K562 (cell line): Measurements from ENCODE around the gene ARFGAP1. TPM values are rescaled to one million over a fixed set of nuclear protein-coding genes. Genes with fewer than 3 reads are reported as not detected.

Experiments
- FOXA3 ChIP-seq, 2 experiments: fragments of 450-650 bp in 1 of 2; sonication (generic) in 1 of 2; formaldehyde crosslinking; IDR thresholded peaks in 1 of 2; conservative IDR thresholded peaks in 1 of 2; 2 replicates each; pipeline versions ENCODE4 v1.4.0 to v1.8.0; 2020 to 2022; ENCODE audit warnings: mild to moderate bottlenecking in 2 of 2, missing genetic modification reagents in 1 of 2
- HMGN3 ChIP-seq: IDR thresholded peaks from 2 replicates; pipeline ENCODE4 v1.6.1; 2011; ENCODE audit warnings: borderline replicate concordance, low read depth, mild to moderate bottlenecking, mixed read lengths, low read length; ENCODE audit not compliant: insufficient read length; ENCODE audit errors: extremely low read depth
- HNRNPL ChIP-seq: fragments of 200-400 bp; formaldehyde crosslinking; IDR thresholded peaks from 2 replicates; pipeline ENCODE4 v1.6.1; 2017; ENCODE audit warnings: low read depth, mild to moderate bottlenecking, low read length
- MAFK ChIP-seq: IDR thresholded peaks from 2 replicates; pipeline ENCODE4 v1.6.1; 2011; ENCODE audit warnings: low read length, improper control_type of control experiment
- NFXL1 ChIP-seq: fragments of 450-650 bp; formaldehyde crosslinking; IDR thresholded peaks from 2 replicates; pipeline ENCODE4 v1.4.0; 2021; ENCODE audit warnings: mild to moderate bottlenecking
- POLR2B ChIP-seq: fragments of 450-650 bp; IDR thresholded peaks from 2 replicates; pipeline ENCODE4 v1.6.1; 2018; ENCODE audit warnings: low read depth; ENCODE audit not compliant: partially characterized antibody
- RB1 ChIP-seq: fragments of 450-650 bp; IDR thresholded peaks from 2 replicates; pipeline ENCODE4 v1.6.1; 2017; ENCODE audit warnings: low read depth, mild to moderate bottlenecking
- SP2 ChIP-seq: IDR thresholded peaks from 2 replicates; pipeline ENCODE4 v1.6.1; 2011; ENCODE audit warnings: mild to moderate bottlenecking, low read depth, low read length, moderate library complexity; ENCODE audit not compliant: poor library complexity, severe bottlenecking; ENCODE audit errors: extremely low read depth
- YY1 ChIP-seq, 3 experiments: IDR thresholded peaks; 2 replicates each; pipeline ENCODE4 v1.6.1; 2011; ENCODE audit warnings: low read length in 2 of 3, mild to moderate bottlenecking in 2 of 3, moderate library complexity in 2 of 3, borderline replicate concordance in 1 of 3, control low read depth in 1 of 3, low read depth in 1 of 3; ENCODE audit not compliant: insufficient read depth in 3 of 3, insufficient replicate concordance in 2 of 3, control insufficient read depth in 1 of 3, insufficient read length in 1 of 3; ENCODE audit errors: extremely low read depth in 1 of 3
- ZBTB8A ChIP-seq: fragments of 450-650 bp; IDR thresholded peaks from 2 replicates; pipeline ENCODE4 v1.6.1; 2018; ENCODE audit warnings: mild to moderate bottlenecking, moderate library complexity; ENCODE audit not compliant: partially characterized antibody
- polyA plus RNA-seq, 8 experiments: library from polyadenylated mRNA; depleted of rRNA in 4 of 8; stranded (reverse) in 5 of 8; unstranded in 3 of 8; fragments of >200 nt; fragmentation: Nextera tagmentation in 2 of 8; fragmentation: Illumina TruSeq in 1 of 8; extraction: Ambion mirVana in 2 of 8; extraction: Trizol in 1 of 8; gene quantifications; 2 replicates each; pipeline versions ENCODE4 v1.2.1 to v1.2.3, GENCODE V29; 2011 to 2014; ENCODE audit warnings: inconsistent platforms in 1 of 8, missing spikeins in 1 of 8
- total RNA-seq, 7 experiments: library from RNA; depleted of rRNA in 6 of 7; stranded (reverse); fragments of >200 nt in 6 of 7; fragmentation: Illumina TruSeq in 2 of 7; extraction: Trizol in 2 of 7; gene quantifications; 2 replicates each; pipeline versions ENCODE4 v1.2.1 to v1.2.3, GENCODE V29; 2011 to 2021; ENCODE audit warnings: low replicate concordance in 1 of 7
- TF ChIP-seq, protein P1 (sequence below): fragments of 450-650 bp; formaldehyde crosslinking; conservative IDR thresholded peaks from 2 replicates; pipeline ENCODE4 v1.4.0; 2022; ENCODE audit warnings: mild to moderate bottlenecking, missing genetic modification characterization
- TF ChIP-seq, protein P2 (sequence below): fragments of 450-650 bp; IDR thresholded peaks from 2 replicates; pipeline ENCODE4 v1.6.1; 2018; ENCODE audit not compliant: partially characterized antibody

Gene ARFGAP1
- total and polyA plus RNA-seq, 9 of the 15 experiments (the other 6 are each of a cell fraction or from before 2014, with no cell fraction given): 0.53 to 102 (median 33.5) TPM

DNA sequence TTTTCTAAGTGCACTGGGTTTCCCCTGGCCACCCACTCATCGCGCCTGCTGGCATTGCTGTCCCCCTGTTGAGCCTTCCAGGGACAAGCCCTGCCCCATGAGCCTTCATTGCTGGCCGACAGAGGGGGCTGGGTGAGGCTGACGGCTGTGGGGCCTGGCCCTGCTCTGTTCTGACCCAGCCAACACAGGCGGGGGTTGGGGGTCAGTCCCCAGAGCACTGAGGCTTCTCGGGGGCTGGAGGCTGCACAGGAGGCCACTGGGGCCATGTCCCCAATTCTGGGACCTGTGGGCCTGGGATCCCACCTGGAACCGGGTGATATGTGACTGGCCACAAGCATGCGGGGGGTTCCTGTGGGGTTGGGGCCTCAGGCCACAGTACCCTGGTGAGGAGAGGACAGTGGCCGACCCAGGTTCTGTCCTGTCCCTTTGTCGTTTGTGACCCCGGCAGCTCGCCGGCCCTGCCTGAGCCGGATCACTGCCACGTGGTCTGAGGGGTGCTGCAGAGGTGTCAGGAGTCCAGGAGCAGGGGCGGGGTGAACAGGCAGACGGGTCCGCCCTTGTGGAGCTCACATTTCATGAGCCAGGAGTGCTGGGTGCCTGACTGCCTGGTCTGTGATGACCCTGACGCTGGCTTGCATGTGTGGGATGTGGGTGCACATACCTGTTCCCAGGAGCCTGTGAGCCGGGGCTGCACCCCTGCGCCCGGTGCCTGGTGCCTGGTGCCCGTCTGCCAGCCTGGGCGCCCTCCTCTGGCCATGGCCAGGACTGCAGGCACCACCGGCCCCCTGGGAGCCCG, 18.3 kb downstream of the ARFGAP1 start (continued):
- TF ChIP-seq YY1 (IDR thresholded peaks at IDR 0.05; ENCODE audit: borderline replicate concordance in 1 of 3, control insufficient read depth in 1 of 3, extremely low read depth in 1 of 3, insufficient read depth in 3 of 3, insufficient read length in 1 of 3, insufficient replicate concordance in 2 of 3, low read depth in 1 of 3, low read length in 2 of 3): peak in 1 of 3 experiments; percentile 31
- TF ChIP-seq RB1: peak; percentile 57; the same call in 1 of the 2 replicates
- TF ChIP-seq SP2: no peak
- TF ChIP-seq NFXL1: no peak
- TF ChIP-seq, protein P1, sequence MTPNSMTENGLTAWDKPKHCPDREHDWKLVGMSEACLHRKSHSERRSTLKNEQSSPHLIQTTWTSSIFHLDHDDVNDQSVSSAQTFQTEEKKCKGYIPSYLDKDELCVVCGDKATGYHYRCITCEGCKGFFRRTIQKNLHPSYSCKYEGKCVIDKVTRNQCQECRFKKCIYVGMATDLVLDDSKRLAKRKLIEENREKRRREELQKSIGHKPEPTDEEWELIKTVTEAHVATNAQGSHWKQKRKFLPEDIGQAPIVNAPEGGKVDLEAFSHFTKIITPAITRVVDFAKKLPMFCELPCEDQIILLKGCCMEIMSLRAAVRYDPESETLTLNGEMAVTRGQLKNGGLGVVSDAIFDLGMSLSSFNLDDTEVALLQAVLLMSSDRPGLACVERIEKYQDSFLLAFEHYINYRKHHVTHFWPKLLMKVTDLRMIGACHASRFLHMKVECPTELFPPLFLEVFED (CRISPR knock-in tag): no peak
- TF ChIP-seq HNRNPL: peak; percentile 99
- TF ChIP-seq FOXA3 (CRISPR knock-in tag; conservative IDR thresholded peaks at IDR 0.05 in 1 of 2, IDR thresholded peaks at IDR 0.05 in 1 of 2): 0 out of 4 replicates have a peak, but pooled peaks of 1 of the 2 experiments have one; percentile 31
- peak; percentile 34 for TF ChIP-seq POLR2B
- TF ChIP-seq MAFK: no peak
- TF ChIP-seq, protein P2, sequence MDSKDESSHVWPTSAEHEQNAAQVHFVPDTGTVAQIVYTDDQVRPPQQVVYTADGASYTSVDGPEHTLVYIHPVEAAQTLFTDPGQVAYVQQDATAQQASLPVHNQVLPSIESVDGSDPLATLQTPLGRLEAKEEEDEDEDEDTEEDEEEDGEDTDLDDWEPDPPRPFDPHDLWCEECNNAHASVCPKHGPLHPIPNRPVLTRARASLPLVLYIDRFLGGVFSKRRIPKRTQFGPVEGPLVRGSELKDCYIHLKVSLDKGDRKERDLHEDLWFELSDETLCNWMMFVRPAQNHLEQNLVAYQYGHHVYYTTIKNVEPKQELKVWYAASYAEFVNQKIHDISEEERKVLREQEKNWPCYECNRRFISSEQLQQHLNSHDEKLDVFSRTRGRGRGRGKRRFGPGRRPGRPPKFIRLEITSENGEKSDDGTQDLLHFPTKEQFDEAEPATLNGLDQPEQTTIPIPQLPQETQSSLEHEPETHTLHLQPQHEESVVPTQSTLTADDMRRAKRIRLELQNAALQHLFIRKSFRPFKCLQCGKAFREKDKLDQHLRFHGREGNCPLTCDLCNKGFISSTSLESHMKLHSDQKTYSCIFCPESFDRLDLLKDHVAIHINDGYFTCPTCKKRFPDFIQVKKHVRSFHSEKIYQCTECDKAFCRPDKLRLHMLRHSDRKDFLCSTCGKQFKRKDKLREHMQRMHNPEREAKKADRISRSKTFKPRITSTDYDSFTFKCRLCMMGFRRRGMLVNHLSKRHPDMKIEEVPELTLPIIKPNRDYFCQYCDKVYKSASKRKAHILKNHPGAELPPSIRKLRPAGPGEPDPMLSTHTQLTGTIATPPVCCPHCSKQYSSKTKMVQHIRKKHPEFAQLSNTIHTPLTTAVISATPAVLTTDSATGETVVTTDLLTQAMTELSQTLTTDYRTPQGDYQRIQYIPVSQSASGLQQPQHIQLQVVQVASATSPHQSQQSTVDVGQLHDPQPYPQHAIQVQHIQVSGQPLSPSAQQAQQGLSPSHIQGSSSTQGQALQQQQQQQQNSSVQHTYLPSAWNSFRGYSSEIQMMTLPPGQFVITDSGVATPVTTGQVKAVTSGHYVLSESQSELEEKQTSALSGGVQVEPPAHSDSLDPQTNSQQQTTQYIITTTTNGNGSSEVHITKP: peak; percentile 66
- TF ChIP-seq HMGN3: peak; percentile 36
- no peak for TF ChIP-seq ZBTB8A
